Fibroblast of skin of right quadriceps (primary cell): ENCODE results near the gene CAMTA1.

ENCODE experiments used
- DNase-seq: peaks from one replicate; pipeline ENCODE4 v3.0.0-alpha.2; 2013

Gene CAMTA1

DNA sequence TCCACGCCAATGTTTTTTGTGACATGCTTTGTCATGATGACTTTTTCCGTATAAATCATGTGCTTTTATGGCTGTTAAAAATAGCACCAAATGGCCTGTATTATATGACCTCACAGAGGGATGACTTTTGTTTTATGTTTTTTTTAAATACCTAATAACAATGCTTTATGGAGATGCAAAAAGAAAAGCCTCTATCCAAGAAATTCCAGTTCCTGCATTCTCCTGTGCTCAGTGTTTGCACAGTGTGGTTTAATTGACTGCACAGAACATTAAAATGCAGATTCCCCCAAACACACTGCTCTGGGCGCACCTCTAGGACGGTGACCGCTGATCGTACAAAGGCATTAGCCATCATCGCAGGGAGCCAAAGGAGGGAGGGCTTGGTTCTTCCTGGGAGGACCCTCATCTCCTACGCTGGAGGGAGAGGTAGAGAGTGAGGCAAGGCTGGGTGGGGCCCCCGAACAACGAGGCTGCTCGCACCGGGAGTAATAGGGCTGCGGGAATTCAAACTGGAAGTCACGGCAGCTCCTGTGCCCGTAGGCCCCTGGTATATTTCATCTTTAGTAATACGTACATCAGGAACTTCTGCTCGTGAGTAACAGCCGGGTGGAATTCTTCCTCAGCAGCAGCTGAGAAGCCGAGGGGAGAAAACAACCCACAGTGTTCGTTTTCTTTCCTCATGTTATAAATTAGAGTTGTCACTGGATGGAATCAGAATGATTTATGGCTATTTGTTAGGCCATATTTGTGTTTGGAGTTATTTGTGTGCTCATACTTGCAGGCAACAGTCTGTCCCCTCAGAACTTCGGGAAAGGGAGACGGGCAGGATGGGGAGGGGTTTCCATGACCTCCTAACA, 465.6 kb downstream of the CAMTA1 start:
- peak; percentile 35 for DNase-seq

GRCh38 chr1:7251454-7251800, 466.2 kb downstream of the CAMTA1 start:
- DNase-seq: no peak

- no peak for DNase-seq
These were observed 467.3 kb downstream of the CAMTA1 start for GRCh38 chr1:7252411-7253117.

GRCh38 chr1:7253118-7253480, 467.8 kb downstream of the CAMTA1 start:
- DNase-seq: peak; percentile 40

DNA sequence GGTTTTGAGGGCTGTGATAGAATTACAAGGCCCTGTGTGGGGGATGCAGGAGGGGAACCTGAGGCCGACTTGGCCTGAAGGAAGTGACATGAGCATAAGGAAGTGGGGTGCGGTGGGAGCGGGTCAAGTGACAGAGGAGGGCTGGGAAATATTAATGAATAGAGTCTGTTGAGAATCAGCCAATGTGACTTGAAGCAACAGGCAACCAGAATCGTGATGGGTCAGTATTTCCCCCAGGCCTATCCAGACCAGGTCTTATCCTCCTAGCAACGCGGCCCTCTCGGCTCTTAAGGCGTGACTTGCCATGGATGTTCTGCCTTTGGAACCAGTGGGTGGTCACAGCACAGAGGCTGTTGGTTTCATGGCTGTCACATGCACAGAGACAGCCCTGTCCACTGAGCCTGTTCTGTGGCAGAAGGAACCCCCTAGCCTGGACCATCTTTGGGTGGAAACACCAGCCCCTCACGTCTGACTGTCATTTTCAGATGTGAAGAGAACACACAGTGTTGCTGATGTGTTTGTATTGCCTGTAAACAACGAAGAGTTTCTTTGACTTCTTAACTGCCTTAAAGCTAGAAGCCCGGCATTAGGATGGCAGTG, 468.8 kb downstream of the CAMTA1 start:
- no peak for DNase-seq

DNA sequence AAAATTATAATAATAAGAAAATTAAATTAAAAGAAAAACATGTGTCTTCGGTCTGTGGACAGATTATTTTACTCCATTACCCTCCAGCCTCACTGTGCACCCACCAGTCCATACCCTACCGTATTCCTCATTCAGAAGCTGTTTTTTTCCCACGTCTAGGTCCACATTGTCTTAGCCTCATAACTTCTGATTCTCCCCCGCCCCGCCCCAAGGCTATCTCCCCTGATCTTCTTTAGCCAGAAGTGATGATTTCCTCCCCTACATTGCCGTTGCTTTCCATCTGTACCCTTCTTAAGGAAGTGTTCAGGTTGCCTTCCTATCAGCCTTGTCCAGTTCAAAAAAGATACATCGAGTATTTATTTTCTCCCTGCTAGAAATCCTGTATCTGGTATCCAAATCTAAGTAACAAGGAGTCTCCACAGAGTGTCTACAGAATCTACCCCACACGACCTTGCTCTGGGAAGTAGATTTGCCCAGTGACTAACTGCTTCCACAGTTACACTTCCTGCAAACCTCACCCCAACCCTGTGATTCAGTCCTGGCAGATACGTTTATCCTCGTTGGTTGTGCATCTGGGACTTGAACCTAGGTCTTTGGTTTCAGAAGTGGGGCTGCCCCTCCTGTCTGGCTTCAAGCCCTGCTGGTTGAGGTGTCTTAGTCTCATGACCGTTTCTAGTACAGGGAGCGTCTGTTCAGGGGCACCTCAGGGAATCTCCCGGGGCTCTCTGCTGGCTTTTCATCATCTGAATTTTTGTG, 470.2 kb downstream of the CAMTA1 start:
- peak; percentile 51 for DNase-seq

DNA sequence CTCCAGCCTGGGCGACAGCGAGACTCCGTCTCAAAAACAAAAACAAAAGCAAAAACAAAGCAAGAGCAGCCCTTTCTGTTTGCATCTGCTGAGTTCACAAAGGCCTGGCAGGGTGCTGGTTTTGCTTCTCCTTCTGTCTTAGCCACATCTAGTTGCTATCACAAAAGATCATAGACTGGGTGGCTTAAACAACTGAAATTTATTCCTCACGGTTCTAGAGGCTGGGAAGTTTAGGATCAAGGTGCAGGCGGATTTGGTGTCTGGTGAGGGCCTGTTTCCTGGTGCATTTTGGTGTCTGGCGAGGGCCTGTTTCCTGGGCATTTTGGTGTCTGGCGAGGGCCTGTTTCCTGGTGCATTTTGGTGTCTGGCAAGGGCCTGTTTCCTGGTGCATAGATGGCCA, 471.3 kb downstream of the CAMTA1 start:
- no peak for DNase-seq

GRCh38 chr1:7257225-7257624, 472.0 kb downstream of the CAMTA1 start:
- DNase-seq: no peak

- no peak for DNase-seq
These were observed 473.4 kb downstream of the CAMTA1 start for GRCh38 chr1:7258589-7259135.

DNA sequence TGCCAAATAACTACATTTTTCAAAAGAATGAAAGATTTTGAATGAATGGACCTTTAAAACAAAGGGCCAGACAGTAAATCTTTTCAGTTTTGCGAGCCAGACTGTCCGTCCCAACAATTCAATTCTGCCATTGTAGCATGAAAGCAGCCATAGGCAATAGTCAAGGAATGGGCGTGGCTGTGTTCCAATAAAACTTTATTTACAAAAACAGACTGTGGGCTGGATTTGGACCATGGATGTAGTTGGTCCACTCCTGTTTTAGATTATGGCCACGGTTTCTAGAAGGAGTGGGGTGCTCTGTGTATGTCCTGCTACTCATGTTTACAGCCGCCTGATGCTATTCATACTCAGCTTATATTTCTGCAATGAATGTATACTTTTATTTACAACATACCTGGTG, 474.7 kb downstream of the CAMTA1 start:
- DNase-seq: no peak

GRCh38 chr1:7261490-7261889, 476.2 kb downstream of the CAMTA1 start:
- DNase-seq: no peak

DNA sequence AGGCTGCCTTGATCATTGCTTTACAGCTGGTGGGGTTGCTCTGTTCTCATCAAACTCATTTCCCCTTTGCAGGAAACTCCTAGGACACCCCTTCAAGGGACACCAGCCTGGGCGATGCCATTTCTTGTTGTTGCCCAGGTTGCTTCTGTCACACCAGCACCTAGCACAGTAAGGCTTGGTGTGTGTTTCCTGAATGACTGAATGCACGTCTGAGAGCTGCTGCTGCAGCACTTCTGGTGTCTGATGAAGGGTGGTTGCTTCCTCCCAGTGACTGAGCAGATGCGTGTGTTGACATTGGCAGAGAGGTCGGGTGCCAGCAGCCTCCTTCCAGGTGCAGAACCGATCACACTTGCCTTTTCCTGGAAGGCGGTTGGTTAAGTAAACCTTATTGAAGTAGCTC, 477.4 kb downstream of the CAMTA1 start:
- no peak for DNase-seq

DNA sequence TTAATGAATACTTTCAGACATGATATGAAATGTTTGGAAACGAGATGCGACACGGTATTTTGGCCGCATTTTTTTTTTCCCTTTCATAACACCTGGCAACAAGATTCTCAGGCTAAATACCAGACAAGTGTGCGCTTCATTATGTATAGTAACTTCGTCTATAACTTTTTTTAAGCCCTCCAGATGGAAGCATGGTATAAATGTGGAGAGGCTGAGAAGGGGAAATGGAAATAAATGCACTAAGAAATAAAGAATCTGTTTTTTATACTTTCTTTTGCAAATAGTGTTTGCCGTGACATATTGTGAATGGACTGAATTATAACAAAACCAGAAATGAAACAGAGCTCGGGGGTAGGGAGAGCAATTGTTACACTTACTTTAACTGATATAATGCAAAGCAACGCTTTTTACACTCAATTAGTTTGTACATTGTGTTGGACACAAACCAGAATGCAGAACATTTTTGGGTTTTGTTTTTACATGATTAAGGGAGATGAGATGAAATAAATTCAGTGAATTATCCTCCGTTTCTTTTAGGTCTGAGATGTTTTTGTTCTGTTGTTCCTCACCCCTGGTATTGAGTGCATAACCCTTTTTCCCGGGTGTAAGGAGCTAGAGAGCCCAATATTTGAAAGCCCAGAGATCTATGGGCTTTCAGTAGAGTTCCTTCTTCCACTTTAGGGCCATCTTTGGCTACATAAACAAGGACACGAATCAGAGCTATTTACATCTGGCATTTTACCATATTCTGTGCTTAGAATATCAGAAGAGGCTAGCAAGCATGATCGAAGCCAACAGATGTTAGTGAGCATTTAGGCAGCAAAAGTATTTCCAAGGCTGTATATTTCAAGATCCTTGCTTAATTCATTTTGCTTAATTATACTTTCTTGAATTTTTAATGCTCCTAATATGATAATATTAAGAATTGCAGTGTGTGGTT, 478.0 kb downstream of the CAMTA1 start:
- DNase-seq: no peak

DNA sequence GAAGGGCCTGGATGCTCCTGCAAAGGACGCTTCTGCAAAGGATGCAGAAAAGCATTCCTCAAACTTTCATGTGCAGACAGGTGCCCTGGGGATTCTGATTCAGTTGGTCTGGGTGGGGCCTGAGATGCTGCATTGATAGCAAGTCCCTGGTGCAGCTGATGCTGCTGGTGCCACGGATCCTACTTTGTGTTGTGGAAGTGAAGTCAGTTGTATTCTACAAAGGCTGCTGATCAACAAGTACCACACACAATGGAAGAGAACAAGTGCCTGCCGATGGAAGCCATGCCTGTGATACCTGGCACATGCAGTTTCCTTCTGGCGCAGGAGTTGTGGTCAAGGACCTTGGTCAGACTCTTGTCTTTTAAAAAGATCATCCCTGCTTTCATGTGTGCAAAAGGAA, 478.8 kb downstream of the CAMTA1 start:
- DNase-seq: no peak

GRCh38 chr1:7265771-7266371, 480.6 kb downstream of the CAMTA1 start:
- peak; percentile 85 for DNase-seq

- DNase-seq: no peak
These were observed 481.3 kb downstream of the CAMTA1 start for GRCh38 chr1:7266561-7266960.

DNA sequence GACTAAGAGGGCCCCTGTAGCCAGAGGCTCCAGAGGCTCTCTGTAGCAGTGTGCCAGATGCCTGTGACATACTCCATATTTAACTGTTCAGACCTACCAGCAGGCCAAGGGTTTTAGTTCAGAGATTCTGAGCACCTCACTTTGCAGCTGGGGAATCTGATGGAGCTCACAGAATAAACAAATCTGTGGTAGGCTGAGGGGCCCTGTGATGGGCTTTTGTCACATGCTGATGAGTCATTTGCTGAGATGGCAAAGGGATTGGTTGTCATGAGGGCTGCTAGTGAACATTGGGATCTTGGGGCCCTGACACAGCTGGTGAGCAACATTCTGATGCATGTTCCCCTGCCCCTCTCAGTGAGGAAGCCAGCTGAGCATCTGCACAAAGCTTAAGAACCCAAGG, 482.2 kb downstream of the CAMTA1 start:
- peak; percentile 76 for DNase-seq

DNA sequence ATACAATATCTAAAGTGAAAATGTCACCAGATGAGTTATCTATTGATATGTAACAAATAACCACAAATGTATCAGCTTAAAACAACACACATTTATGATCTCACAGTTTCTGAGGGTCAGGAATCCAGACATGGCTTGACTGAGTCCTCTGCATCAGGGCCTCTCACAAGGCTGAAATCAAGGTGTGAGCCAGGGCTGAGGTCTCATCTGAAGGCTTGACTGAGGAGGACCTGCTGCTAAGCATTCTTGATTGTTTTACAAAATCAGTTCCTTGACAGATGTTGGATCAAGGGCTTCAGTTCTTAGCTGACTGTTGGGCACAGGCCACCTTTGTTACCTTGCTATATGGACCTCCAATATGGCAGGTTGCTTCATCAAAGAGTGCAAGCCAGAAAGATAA, 483.7 kb downstream of the CAMTA1 start:
- DNase-seq: no peak

GRCh38 chr1:7269525-7269924, 484.3 kb downstream of the CAMTA1 start:
- no peak for DNase-seq

- DNase-seq: no peak
These were observed 489.0 kb downstream of the CAMTA1 start for GRCh38 chr1:7274256-7274655.

DNA sequence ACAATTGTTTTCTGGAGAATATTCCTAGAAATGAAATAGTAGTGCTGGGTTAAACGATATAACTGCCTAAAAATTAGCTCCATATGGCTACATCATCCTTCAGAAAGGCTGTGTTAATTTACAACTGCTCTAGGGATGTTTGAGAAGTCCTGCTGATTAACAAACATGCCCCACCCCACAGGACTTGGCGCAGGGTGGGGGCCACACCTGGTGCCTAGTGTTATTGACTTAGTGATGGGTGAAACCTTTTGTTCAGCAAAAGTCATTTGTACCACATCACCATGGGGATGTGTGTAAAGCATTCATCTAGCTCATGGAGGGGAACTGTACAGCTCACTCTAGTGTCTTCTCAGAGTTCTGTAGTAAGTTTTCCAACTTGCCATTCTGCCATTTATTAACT, 492.8 kb downstream of the CAMTA1 start:
- DNase-seq: no peak
